ENCODE results near the gene LAMP5. TPM values are rescaled to one million over a fixed set of nuclear protein-coding genes. Genes with fewer than 3 reads are reported as not detected.

Gene LAMP5
- total and polyA plus RNA-seq, 2 experiments from 2014 or later, result 0.21 to 0.29 TPM

DNA sequence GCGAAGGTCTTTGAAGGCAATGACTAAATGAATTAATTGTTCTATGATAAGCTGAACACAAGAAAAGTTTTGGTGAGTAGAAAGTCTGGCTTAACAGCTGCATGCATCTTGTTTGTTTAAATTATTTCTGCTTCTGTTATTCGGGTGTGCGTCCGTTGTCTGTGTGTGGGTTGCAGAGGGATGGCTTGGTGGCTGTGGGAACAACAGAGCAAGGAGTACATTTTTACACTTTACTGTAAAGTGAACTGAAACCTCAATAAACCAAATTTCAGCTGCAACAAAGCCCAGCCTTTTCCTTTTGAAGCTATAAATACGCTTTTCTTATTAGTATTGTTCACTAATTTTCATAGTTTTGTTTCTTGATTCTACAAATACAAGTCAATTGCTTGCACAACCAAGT is 3.5 kb upstream of the LAMP5 start:
- Mint-ChIP-seq H3K4me3 (no peak overlapping the region), H3K27ac (no peak overlapping the region), H3K36me3 (ENCODE audit: low read depth) (no peaks in the 10 kb centered on the region), H3K4me1 (peaks cover 24% of the 10 kb centered on the region; the same call in 2 of the 3 replicates), H3K27me3 (ENCODE audit: insufficient read depth, low read depth, poor library complexity) (peaks cover 63% of the 10 kb centered on the region), H3K9me3 (no peaks in the 10 kb centered on the region)
- peaks cover 100% of the 10 kb centered on the region for H3K27me3 ChIP-seq (ENCODE audit: insufficient read depth)
- H4K20me1 ChIP-seq (replicated peaks; ENCODE audit: insufficient read depth), result no peaks in the 10 kb centered on the region
- H3K27ac ChIP-seq (ENCODE audit: low read depth), result no peak overlapping the region
- no peaks in the 10 kb centered on the region for H3K79me2 ChIP-seq (replicated peaks; ENCODE audit: insufficient read depth)
- H3F3A ChIP-seq (replicated peaks; ENCODE audit: low read depth), result peaks cover 6% of the 10 kb centered on the region; the same call in 1 of the 2 replicates
- H3K4me1 ChIP-seq (ENCODE audit: insufficient read depth), result peaks cover 60% of the 10 kb centered on the region
- ATAC-seq (no peak), DNase-seq (ENCODE audit: low spot score) (no peak)
- H3K9me2 ChIP-seq (ENCODE audit: insufficient read depth), result no peaks in the 10 kb centered on the region
- TF ChIP-seq, protein P1, sequence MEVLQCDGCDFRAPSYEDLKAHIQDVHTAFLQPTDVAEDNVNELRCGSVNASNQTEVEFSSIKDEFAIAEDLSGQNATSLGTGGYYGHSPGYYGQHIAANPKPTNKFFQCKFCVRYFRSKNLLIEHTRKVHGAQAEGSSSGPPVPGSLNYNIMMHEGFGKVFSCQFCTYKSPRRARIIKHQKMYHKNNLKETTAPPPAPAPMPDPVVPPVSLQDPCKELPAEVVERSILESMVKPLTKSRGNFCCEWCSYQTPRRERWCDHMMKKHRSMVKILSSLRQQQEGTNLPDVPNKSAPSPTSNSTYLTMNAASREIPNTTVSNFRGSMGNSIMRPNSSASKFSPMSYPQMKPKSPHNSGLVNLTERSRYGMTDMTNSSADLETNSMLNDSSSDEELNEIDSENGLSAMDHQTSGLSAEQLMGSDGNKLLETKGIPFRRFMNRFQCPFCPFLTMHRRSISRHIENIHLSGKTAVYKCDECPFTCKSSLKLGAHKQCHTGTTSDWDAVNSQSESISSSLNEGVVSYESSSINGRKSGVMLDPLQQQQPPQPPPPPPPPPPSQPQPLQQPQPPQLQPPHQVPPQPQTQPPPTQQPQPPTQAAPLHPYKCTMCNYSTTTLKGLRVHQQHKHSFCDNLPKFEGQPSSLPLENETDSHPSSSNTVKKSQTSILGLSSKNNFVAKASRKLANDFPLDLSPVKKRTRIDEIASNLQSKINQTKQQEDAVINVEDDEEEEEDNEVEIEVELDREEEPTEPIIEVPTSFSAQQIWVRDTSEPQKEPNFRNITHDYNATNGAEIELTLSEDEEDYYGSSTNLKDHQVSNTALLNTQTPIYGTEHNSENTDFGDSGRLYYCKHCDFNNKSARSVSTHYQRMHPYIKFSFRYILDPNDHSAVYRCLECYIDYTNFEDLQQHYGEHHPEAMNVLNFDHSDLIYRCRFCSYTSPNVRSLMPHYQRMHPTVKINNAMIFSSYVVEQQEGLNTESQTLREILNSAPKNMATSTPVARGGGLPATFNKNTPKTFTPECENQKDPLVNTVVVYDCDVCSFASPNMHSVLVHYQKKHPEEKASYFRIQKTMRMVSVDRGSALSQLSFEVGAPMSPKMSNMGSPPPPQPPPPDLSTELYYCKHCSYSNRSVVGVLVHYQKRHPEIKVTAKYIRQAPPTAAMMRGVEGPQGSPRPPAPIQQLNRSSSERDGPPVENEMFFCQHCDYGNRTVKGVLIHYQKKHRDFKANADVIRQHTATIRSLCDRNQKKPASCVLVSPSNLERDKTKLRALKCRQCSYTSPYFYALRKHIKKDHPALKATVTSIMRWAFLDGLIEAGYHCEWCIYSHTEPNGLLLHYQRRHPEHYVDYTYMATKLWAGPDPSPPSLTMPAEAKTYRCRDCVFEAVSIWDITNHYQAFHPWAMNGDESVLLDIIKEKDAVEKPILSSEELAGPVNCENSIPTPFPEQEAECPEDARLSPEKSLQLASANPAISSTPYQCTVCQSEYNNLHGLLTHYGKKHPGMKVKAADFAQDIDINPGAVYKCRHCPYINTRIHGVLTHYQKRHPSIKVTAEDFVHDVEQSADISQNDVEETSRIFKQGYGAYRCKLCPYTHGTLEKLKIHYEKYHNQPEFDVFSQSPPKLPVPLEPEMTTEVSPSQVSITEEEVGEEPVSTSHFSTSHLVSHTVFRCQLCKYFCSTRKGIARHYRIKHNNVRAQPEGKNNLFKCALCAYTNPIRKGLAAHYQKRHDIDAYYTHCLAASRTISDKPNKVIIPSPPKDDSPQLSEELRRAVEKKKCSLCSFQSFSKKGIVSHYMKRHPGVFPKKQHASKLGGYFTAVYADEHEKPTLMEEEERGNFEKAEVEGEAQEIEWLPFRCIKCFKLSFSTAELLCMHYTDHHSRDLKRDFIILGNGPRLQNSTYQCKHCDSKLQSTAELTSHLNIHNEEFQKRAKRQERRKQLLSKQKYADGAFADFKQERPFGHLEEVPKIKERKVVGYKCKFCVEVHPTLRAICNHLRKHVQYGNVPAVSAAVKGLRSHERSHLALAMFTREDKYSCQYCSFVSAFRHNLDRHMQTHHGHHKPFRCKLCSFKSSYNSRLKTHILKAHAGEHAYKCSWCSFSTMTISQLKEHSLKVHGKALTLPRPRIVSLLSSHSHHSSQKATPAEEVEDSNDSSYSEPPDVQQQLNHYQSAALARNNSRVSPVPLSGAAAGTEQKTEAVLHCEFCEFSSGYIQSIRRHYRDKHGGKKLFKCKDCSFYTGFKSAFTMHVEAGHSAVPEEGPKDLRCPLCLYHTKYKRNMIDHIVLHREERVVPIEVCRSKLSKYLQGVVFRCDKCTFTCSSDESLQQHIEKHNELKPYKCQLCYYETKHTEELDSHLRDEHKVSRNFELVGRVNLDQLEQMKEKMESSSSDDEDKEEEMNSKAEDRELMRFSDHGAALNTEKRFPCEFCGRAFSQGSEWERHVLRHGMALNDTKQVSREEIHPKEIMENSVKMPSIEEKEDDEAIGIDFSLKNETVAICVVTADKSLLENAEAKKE (CRISPR knock-in tag; IDR thresholded peaks at IDR 0.05), result no peak
- TF ChIP-seq EZH2 (IDR thresholded peaks at IDR 0.05; ENCODE audit: low read depth, unreplicated experiment), result peak; percentile 46
- H2AFZ ChIP-seq, result no peak overlapping the region
- no peak overlapping the region for H3K4me3 ChIP-seq
- H3K36me3 ChIP-seq (ENCODE audit: insufficient read depth), result no peaks in the 10 kb centered on the region
- H3K4me2 ChIP-seq, result no peak overlapping the region

GRCh38 chr20:9514072-9514460 is 324 bp upstream of the LAMP5 start:
- Mint-ChIP-seq H3K9me3 (no peaks in the 10 kb centered on the region; the same call in 1 of the 3 replicates), H3K27ac (no peak overlapping the region), H3K4me1 (peaks cover 45% of the 10 kb centered on the region), H3K36me3 (ENCODE audit: low read depth) (peaks cover 13% of the 10 kb centered on the region; the same call in 2 of the 3 replicates), H3K27me3 (ENCODE audit: insufficient read depth, low read depth, poor library complexity) (peaks cover 62% of the 10 kb centered on the region), H3K4me3 (peak overlapping the region; percentile 86)
- Histone ChIP-seq H3F3A (replicated peaks; ENCODE audit: low read depth) (peaks cover 6% of the 10 kb centered on the region; the same call in 1 of the 2 replicates), H4K20me1 (replicated peaks; ENCODE audit: insufficient read depth) (0 out of 2 replicates have a peak, but pooled peaks cover 5% of the 10 kb centered on the region), H2AFZ (peak overlapping the region; percentile 44; the same call in 1 of the 2 replicates), H3K4me1 (ENCODE audit: insufficient read depth) (peaks cover 59% of the 10 kb centered on the region), H3K9me2 (ENCODE audit: insufficient read depth) (no peaks in the 10 kb centered on the region), H3K79me2 (replicated peaks; ENCODE audit: insufficient read depth) (no peaks in the 10 kb centered on the region), H3K27me3 (ENCODE audit: insufficient read depth) (peaks cover 100% of the 10 kb centered on the region), H3K4me3 (peak overlapping the region; percentile 65), H3K4me2 (peak overlapping the region; percentile 84), H3K36me3 (ENCODE audit: insufficient read depth) (no peaks in the 10 kb centered on the region), H3K27ac (ENCODE audit: low read depth) (no peak overlapping the region)
- ATAC-seq (peak; percentile 6), DNase-seq (ENCODE audit: low spot score) (peak; percentile 66)
- TF ChIP-seq ZNF331 (CRISPR knock-in tag; IDR thresholded peaks at IDR 0.05; ENCODE audit: low read depth), result no peak
- TF ChIP-seq JUNB (IDR thresholded peaks at IDR 0.05; ENCODE audit: unreplicated experiment), result peak; percentile 75

Data from GM23338 (cell line).